AG04449 (cell line): Measurements from ENCODE around the gene RASL12.
A peak's percentile ranks its signal among the peaks of the same experiment; 100 is the strongest.
"Not testable (repeated sequence)": the region's sequence is repeated elsewhere in the genome, so short reads cannot be mapped to it uniquely, and the experiment has no call there.

Experiments used
- CTCF ChIA-PET: fragments of 350-600 bp; formaldehyde crosslinking; extraction: SDS; loops from one replicate; lab custom pipeline; 2021; ENCODE audit warnings: antibody characterized with exemption; lab: Yijun Ruan, JAX
- POLR2A ChIA-PET: fragments of 400-600, 350-600 bp; formaldehyde crosslinking; extraction: SDS; loops from one replicate; lab custom pipeline; 2020; ENCODE audit warnings: antibody characterized with exemption, inconsistent platforms; lab: Yijun Ruan, JAX
- DNase-seq: peaks from one replicate; pipeline ENCODE4 v3.0.0-alpha.2; 2010; ENCODE audit warnings: low read depth, low spot score
- H3K4me3 ChIP-seq: 2 replicates; pipeline ENCODE4 v1.5.1; 2011; ENCODE audit warnings: low read depth, mild to moderate bottlenecking, control low read depth, low read length
- TF ChIP-seq, protein P1 (sequence below): IDR thresholded peaks from one replicate; pipeline ENCODE4 v1.5.1; 2011; ENCODE audit warnings: mild to moderate bottlenecking, moderate library complexity, low read length, control low read depth, inconsistent platforms; ENCODE audit not compliant: insufficient read depth; ENCODE audit errors: missing control alignments

RASL12 gene

DNA sequence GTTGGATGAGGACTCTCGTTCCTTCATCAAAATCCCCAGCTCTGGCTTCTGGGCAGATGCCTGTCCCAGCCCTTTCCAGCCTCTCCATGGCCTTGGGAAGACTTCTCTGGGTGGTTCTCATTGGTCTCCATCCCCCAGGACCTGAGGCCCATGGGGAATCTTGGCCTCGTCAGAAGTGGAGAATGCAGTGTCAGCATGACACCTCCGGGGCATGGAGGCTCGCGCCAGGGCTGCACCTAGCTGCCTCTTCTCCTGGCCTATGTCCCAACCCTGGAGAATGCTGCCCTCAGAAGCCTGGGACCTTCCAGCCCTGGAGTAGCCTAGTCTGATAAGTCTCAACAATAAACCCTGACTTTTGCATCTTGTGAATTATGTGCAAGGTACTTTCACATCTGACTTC, 11.8 kb upstream of the RASL12 start:
- no peak overlapping the region for H3K4me3 ChIP-seq
- CTCF ChIA-PET, result interaction anchor here (2.4 to 14.3 kb wide), 8 partner anchors 8 to 347 kb away, joined by 12 to 338 read pairs (median 77); partner anchors contain the start of gene RASL12
- TF ChIP-seq, protein P1, sequence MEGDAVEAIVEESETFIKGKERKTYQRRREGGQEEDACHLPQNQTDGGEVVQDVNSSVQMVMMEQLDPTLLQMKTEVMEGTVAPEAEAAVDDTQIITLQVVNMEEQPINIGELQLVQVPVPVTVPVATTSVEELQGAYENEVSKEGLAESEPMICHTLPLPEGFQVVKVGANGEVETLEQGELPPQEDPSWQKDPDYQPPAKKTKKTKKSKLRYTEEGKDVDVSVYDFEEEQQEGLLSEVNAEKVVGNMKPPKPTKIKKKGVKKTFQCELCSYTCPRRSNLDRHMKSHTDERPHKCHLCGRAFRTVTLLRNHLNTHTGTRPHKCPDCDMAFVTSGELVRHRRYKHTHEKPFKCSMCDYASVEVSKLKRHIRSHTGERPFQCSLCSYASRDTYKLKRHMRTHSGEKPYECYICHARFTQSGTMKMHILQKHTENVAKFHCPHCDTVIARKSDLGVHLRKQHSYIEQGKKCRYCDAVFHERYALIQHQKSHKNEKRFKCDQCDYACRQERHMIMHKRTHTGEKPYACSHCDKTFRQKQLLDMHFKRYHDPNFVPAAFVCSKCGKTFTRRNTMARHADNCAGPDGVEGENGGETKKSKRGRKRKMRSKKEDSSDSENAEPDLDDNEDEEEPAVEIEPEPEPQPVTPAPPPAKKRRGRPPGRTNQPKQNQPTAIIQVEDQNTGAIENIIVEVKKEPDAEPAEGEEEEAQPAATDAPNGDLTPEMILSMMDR, result no peak
- no peak for DNase-seq
- POLR2A ChIA-PET, result interaction anchor here (1.1 kb wide), 1 partner anchor 10 kb away, joined by 3 read pairs; no protein-coding TSS in a partner anchor

DNA sequence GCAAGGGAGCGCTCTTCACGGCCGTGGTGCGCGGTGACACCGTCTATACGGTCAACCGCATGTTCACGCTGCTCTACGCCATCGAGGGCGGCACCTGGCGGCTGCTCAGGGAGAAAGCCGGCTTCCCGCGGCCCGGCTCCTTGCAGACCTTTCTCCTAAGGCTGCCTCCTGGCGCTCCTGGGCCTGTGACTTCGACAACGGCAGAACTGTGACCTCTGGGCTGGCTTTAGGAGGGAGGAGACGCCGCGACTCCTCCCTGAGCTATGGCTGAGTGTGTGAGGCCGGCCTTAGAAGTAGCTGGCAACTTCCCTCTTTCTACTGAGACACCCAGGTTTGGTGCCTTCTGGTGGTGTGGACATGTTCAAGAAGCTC, 10.2 kb upstream of the RASL12 start:
- H3K4me3 ChIP-seq, result no peak overlapping the region
- DNase-seq, result no peak
- ChIA-PET CTCF (interaction anchor here (0.6 to 14.3 kb wide), 20 partner anchors 10 to 391 kb away, joined by 3 to 338 read pairs (median 5); partner anchors contain the start of gene RASL12), POLR2A (no interaction called here)
- TF ChIP-seq, protein P1, result peak; percentile 85

- DNase-seq, result no peak
- POLR2A ChIA-PET, result no interaction called here
- TF ChIP-seq, protein P1, result no peak
- CTCF ChIA-PET, result interaction anchor here (0.9 to 14.3 kb wide), 17 partner anchors 10 to 391 kb away, joined by 3 to 338 read pairs (median 12); partner anchors contain the start of gene RASL12
- H3K4me3 ChIP-seq, result no peak overlapping the region
Observed at GRCh38 chr15:65077291-65077980, 9.6 kb upstream of the RASL12 start.

- ChIA-PET CTCF (interaction anchor here (0.9 to 14.3 kb wide), 11 partner anchors 9 to 345 kb away, joined by 3 to 338 read pairs (median 35); partner anchors contain the start of gene RASL12), POLR2A (no interaction called here)
- TF ChIP-seq, protein P1, result no peak
- DNase-seq, result no peak
- no peak within 1 kb of the TSS for H3K4me3 ChIP-seq
Observed at GRCh38 chr15:65076486-65077290, 8.9 kb upstream of the RASL12 start, which contains the start of gene KBTBD13. Gene KBTBD13 (plus strand): TSS chr15:65076746. CDS start chr15:65076816, 70 bp downstream.

DNA sequence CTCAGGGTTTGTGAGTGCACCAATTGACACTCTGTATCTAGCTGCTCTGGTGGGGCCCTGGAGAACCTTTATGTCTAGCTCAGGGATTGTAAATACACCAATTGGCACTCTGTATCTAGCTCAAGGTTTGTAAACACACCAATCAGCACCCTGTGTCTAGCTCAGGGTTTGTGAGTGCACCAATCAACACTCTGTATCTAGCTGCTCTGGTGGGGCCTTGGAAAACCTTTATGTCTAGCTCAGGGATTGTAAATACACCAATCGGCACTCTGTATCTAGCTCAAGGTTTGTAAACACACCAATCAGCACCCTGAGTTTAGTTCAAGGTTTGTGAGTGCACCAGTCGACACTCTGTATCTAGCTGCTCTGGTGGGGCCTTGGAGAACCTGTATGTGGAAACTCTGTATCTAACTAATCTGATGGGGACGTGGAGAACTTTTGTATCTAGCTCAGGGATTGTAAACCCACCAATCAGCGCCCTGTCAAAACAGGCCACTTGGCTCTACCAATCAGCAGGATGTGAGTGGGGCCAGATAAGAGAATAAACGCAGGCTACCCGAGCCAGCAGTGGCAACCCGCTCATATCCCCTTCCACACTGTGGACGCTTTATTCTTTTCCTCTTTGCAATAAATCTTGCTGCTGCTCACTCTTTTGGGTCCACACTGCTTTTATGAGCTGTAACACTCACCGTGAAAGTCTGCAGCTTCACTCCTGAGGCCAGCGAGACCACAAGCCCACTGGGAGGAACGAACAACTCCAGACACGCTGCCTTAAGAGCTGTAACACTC, 8.0 kb upstream of the RASL12 start:
- CTCF ChIA-PET, result interaction anchor here (1.2 to 14.3 kb wide), 9 partner anchors 8 to 41 kb away, joined by 3 to 338 read pairs (median 73); partner anchors contain the start of gene RASL12
- POLR2A ChIA-PET, H3K4me3 ChIP-seq, DNase-seq: not testable (repeated sequence)

GRCh38 chr15:65074946-65075345, 7.2 kb upstream of the RASL12 start:
- POLR2A ChIA-PET, DNase-seq, H3K4me3 ChIP-seq: not testable (repeated sequence)
- CTCF ChIA-PET, result interaction anchor here (1.9 to 3.9 kb wide), 2 partner anchors 20 to 41 kb away, joined by 14 to 20 read pairs; no protein-coding TSS in a partner anchor
